OCI-M2 (cell line): ENCODE results near the gene TSPAN13.

Experiments used
- DNase-seq: peaks from one replicate; lab custom pipeline; 2025; ENCODE audit not compliant: unreplicated experiment; lab: John Stamatoyannopoulos, UW

The TSPAN13 gene

GRCh38 chr7:16810573-16810972 is 57.0 kb downstream of the TSPAN13 start:
- no peak for DNase-seq

- no peak for DNase-seq
Observed at GRCh38 chr7:16811551-16811950, 58.0 kb downstream of the TSPAN13 start.

- DNase-seq: no peak
Observed at GRCh38 chr7:16812542-16813231, 59.1 kb downstream of the TSPAN13 start.

GRCh38 chr7:16813232-16813616 is 59.7 kb downstream of the TSPAN13 start:
- no peak for DNase-seq

- no peak for DNase-seq
Observed at GRCh38 chr7:16815001-16815400, 61.4 kb downstream of the TSPAN13 start.

- DNase-seq: no peak
Observed at GRCh38 chr7:16816824-16817223, 63.3 kb downstream of the TSPAN13 start.

GRCh38 chr7:16817536-16817935 is 64.0 kb downstream of the TSPAN13 start:
- no peak for DNase-seq

- no peak for DNase-seq
Observed at GRCh38 chr7:16818732-16819131, 65.2 kb downstream of the TSPAN13 start.

- DNase-seq: no peak
Observed at GRCh38 chr7:16822029-16822428, 68.5 kb downstream of the TSPAN13 start.

- no peak for DNase-seq
Observed at GRCh38 chr7:16826060-16826459, 72.5 kb downstream of the TSPAN13 start.

GRCh38 chr7:16833373-16833772 is 79.8 kb downstream of the TSPAN13 start:
- no peak for DNase-seq
